Measurements from ENCODE around the gene PEX7. TPM values are rescaled to one million over a fixed set of nuclear protein-coding genes. Genes with fewer than 3 reads are reported as not detected.

Gene PEX7
- total and polyA plus RNA-seq, 2 of the 8 experiments (the other 6 are each of a cell fraction or from before 2014, with no cell fraction given): 6.4 to 11.0 TPM

- TF ChIP-seq RNF2 (IDR thresholded peaks at IDR 0.05; ENCODE audit: borderline replicate concordance, low read depth, low read length, missing control alignments, poor library complexity, severe bottlenecking) (no peak), SIRT6 (IDR thresholded peaks at IDR 0.05; ENCODE audit: low read length) (no peak)
Observed at GRCh38 chr6:136798044-136798443, 24.3 kb upstream of the PEX7 start (continued).

Data from H1 (cell line).